ENCODE measurements around the gene LCE3B.

The LCE3B gene

DNA sequence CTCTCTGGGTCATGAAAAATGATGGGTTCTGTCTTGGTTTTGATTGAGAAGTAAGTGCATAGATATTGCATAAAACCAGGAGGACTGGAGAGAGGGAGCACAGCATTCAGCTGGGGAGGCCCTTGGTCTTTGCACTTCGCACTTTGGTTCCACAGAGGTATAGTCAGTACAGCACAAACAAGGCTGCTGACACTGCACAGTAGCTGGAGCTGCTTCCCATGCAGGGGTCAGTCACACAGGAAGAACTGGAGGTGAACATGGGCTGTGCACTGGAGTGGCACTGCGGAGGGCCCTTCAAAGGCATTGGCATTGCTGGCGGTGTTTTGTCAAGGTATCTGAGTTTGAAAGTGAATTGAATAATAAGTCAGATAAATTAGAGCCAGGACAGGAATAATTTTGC lies 45.0 kb downstream of the LCE3B start:
- DNase-seq (ENCODE audit: low read depth): no peak

DNA sequence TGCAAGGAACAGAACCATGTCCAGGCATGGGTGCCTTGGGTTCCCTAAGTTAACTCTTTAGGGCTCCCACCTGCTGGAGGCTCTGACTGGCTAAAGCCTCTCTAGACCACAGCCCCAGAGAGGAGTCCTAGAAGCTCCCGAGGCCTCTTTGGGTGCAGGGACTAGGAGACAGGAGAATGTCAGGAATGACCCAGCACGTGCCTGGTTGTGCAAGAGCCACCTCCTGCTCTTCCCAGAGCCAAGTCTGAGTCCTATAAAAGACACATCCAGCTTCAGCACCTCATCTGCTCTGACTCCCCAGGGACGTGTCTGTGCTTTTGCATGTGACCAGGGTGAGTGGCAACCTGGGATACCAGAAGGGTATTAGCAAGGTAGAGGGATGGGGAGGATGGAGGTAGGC lies 49.5 kb downstream of the LCE3B start, which contains the start of gene LCE2D:
Gene LCE2D (plus strand): TSS at position 283 of the 400 bp plus-strand sequence. CDS start 726 bp downstream, outside the sequence.
- DNase-seq (ENCODE audit: low read depth): no peak

All from stimulated activated CD8-positive, alpha-beta memory T cell treated with anti-CD3 and anti-CD28 coated beads, Interleukin-12 subunit alpha, Interleukin-12 subunit beta, amount 100 ng/mL, for 4 hours (primary cell).